ENCODE measurements around the gene SLC44A1. TPM values are rescaled to one million over a fixed set of nuclear protein-coding genes. Genes with fewer than 3 reads are reported as not detected.
A peak's percentile ranks its signal among the peaks of the same experiment; 100 is the strongest.

SLC44A1 gene
- total and polyA plus RNA-seq, 2 of the 13 experiments (the other 11 are each of a cell fraction or from before 2014, with no cell fraction given), result 21.4 to 40.8 TPM

- TF ChIP-seq ZNF451 (CRISPR knock-in tag; IDR thresholded peaks at IDR 0.05), result peak; percentile 96
- peak; percentile 46; the same call in 1 of the 2 replicates for TF ChIP-seq HIC2 (CRISPR knock-in tag; IDR thresholded peaks at IDR 0.05; ENCODE audit: low read depth)
- peak; percentile 95; the same call in 1 of the 2 replicates for TF ChIP-seq GTF3A (CRISPR knock-in tag; conservative IDR thresholded peaks at IDR 0.05)
- TF ChIP-seq TIGD3 (CRISPR knock-in tag; IDR thresholded peaks at IDR 0.05; ENCODE audit: borderline replicate concordance), result 0 out of 2 replicates have a peak, but pooled peaks have one; percentile 47
- 0 out of 2 replicates have a peak, but pooled peaks have one; percentile 52 for TF ChIP-seq FOXO4 (CRISPR knock-in tag; conservative IDR thresholded peaks at IDR 0.05)
- peak; percentile 85; the same call in 1 of the 2 replicates for TF ChIP-seq BRF2 (CRISPR knock-in tag; IDR thresholded peaks at IDR 0.05)
- peak; percentile 99 for TF ChIP-seq KAT7 (CRISPR knock-in tag; IDR thresholded peaks at IDR 0.05; ENCODE audit: borderline replicate concordance)
- peak; percentile 92 for TF ChIP-seq KAT8 (CRISPR knock-in tag; IDR thresholded peaks at IDR 0.05)
- 0 out of 2 replicates have a peak, but pooled peaks have one; percentile 86 for TF ChIP-seq ZFP36L2 (CRISPR knock-in tag; IDR thresholded peaks at IDR 0.05)
- TF ChIP-seq ZNF343 (CRISPR knock-in tag; IDR thresholded peaks at IDR 0.05), result peak; percentile 84; the same call in 1 of the 2 replicates
- TF ChIP-seq REL (CRISPR knock-in tag; conservative IDR thresholded peaks at IDR 0.05), result 0 out of 2 replicates have a peak, but pooled peaks have one; percentile 67
- peak; percentile 97; the same call in 1 of the 2 replicates for TF ChIP-seq ZNF180 (CRISPR knock-in tag; IDR thresholded peaks at IDR 0.05; ENCODE audit: borderline replicate concordance, low read depth)
- TF ChIP-seq ZNF816 (CRISPR knock-in tag; IDR thresholded peaks at IDR 0.05; ENCODE audit: borderline replicate concordance), result peak; percentile 96
- peak; percentile 96 for TF ChIP-seq ZNF276 (CRISPR knock-in tag; IDR thresholded peaks at IDR 0.05; ENCODE audit: low read depth)
- no peak for TF ChIP-seq ZNF530 (CRISPR knock-in tag; IDR thresholded peaks at IDR 0.05; ENCODE audit: low read depth)
- peak; percentile 74; the same call in 1 of the 2 replicates for TF ChIP-seq ARID3A (IDR thresholded peaks at IDR 0.05; ENCODE audit: low read depth, low read length)
- no peak for TF ChIP-seq SETDB1 (CRISPR knock-in tag; IDR thresholded peaks at IDR 0.05; ENCODE audit: borderline replicate concordance)
- peak; percentile 40; the same call in 1 of the 2 replicates for TF ChIP-seq ZNF446 (CRISPR knock-in tag; IDR thresholded peaks at IDR 0.05)
- TF ChIP-seq ZNF629 (CRISPR knock-in tag; conservative IDR thresholded peaks at IDR 0.05), result peak; percentile 95
These were observed at the start of gene SLC44A1 (continued) for GRCh38 chr9:105244003-105244733.
